Gastroesophageal sphincter (tissue), 4 donors: ENCODE measurements around the gene FOXQ1. TPM values are rescaled to one million over a fixed set of nuclear protein-coding genes. Genes with fewer than 3 reads are reported as not detected.

Source experiments
- ATAC-seq: fragments of 150-250 bp; one replicate; pipeline ENCODE4 v1.9.1; 2016; ENCODE audit warnings: mild to moderate bottlenecking, moderate library complexity
- H3K27ac ChIP-seq, 4 donors: fragments of 200-600 bp; sonication (generic) in 3 of 4; 1 replicate in 3 of 4; 2 replicates in 1 of 4; pipeline ENCODE4 v1.5.1; 2016 to 2019
- H3K27me3 ChIP-seq: fragments of 200-600 bp; sonication (generic); one replicate; pipeline ENCODE4 v1.5.1; 2019
- H3K36me3 ChIP-seq, 2 donors: fragments of 200-600 bp; sonication (generic); one replicate each; pipeline ENCODE4 v1.5.1; 2019; ENCODE audit warnings: control low read depth in 1 of 2
- H3K4me1 ChIP-seq, 3 donors: fragments of 200-600 bp; sonication (generic); 1 replicate in 2 of 3; 2 replicates in 1 of 3; pipeline ENCODE4 v1.5.1; 2016 to 2019; ENCODE audit warnings: control low read depth in 2 of 3
- H3K4me3 ChIP-seq, 2 donors: fragments of 200-600 bp; sonication (generic); one replicate each; pipeline ENCODE4 v1.5.1; 2019; ENCODE audit warnings: mild to moderate bottlenecking in 1 of 2, moderate library complexity in 1 of 2
- H3K9me3 ChIP-seq, 3 donors: fragments of 200-600 bp; sonication (generic); one replicate each; pipeline ENCODE4 v1.5.1; 2017 to 2019; ENCODE audit warnings: control low read depth in 2 of 3
- EP300 ChIP-seq: sonication (generic); formaldehyde crosslinking; IDR thresholded peaks from one replicate; pipeline ENCODE4 v1.6.1; 2017; ENCODE audit warnings: antibody characterized with exemption, mild to moderate bottlenecking
- POLR2A ChIP-seq, 2 donors: fragments of 450-650 bp; IDR thresholded peaks; one replicate each; pipeline ENCODE4 v1.6.1; 2017; ENCODE audit warnings: antibody characterized with exemption in 2 of 2, mild to moderate bottlenecking in 2 of 2, moderate library complexity in 1 of 2
- POLR2AphosphoS5 ChIP-seq: sonication (generic); formaldehyde crosslinking; IDR thresholded peaks from one replicate; pipeline ENCODE4 v1.6.1; 2017; ENCODE audit warnings: antibody characterized with exemption
- WGBS, 2 donors: methylation state at CpG; one replicate each; pipeline ENCODE4 v1.1.5; 2018; ENCODE audit warnings: low coverage in 1 of 2; 5-methylcytosine and 5-hydroxymethylcytosine counted together
- total RNA-seq, 4 donors: library from RNA; depleted of rRNA; stranded (reverse); fragments of >200 nt; gene quantifications; one replicate each; pipeline ENCODE4 v1.1.0, GENCODE V29; 2016
- TF ChIP-seq, protein P1 (sequence below), 4 experiments: fragments of 200-600 bp in 2 of 4; fragments of 450-650 bp in 2 of 4; sonication (generic) in 1 of 4; IDR thresholded peaks; one replicate each; pipeline ENCODE4 v1.5.1; 2017 to 2019; ENCODE audit warnings: antibody characterized with exemption in 4 of 4, mild to moderate bottlenecking in 2 of 4, moderate library complexity in 2 of 4

Gene FOXQ1
- total RNA-seq, 4 donors from 2014 or later = 0.40 to 7.0 (median 4.5) TPM

DNA sequence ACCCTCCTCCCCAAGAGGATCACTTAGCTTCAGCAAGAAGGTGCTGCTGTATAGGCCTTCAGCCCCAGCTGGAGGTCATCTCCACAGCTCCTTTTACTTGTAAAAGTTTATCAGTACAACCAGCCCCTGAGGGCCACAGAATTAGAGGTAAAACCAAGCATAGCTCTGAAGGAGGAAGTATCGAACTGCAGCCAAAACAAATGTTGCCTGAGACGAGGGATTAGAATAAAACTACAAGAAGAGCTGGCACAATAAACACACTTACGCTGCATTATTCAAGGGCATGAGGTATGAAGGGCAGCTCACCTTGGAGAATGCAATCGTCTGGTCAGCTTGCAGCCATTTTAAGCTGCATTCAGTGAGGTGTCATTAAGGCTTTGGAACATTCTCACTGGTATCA, 21.1 kb upstream of the FOXQ1 start:
- H3K27me3 ChIP-seq = no peaks in the 10 kb centered on the region
- WGBS, 2 donors = 82 to 86% methylated on average over 4 of the region's 4 CpGs
- no peak overlapping the region for H3K27ac ChIP-seq
- peaks cover 0 to 9% of the 10 kb centered on the region in 2 donors for H3K36me3 ChIP-seq
- no peaks in the 10 kb centered on the region for H3K9me3 ChIP-seq
- ATAC-seq = no peak
- peaks cover 0 to 3% (median 0%) of the 10 kb centered on the region in 3 donors for H3K4me1 ChIP-seq
- TF ChIP-seq EP300 (no peak), POLR2A (IDR thresholded peaks at IDR 0.05) (no peak)
- TF ChIP-seq, protein P1, sequence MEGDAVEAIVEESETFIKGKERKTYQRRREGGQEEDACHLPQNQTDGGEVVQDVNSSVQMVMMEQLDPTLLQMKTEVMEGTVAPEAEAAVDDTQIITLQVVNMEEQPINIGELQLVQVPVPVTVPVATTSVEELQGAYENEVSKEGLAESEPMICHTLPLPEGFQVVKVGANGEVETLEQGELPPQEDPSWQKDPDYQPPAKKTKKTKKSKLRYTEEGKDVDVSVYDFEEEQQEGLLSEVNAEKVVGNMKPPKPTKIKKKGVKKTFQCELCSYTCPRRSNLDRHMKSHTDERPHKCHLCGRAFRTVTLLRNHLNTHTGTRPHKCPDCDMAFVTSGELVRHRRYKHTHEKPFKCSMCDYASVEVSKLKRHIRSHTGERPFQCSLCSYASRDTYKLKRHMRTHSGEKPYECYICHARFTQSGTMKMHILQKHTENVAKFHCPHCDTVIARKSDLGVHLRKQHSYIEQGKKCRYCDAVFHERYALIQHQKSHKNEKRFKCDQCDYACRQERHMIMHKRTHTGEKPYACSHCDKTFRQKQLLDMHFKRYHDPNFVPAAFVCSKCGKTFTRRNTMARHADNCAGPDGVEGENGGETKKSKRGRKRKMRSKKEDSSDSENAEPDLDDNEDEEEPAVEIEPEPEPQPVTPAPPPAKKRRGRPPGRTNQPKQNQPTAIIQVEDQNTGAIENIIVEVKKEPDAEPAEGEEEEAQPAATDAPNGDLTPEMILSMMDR (IDR thresholded peaks at IDR 0.05) = no peak
- no peak overlapping the region for H3K4me3 ChIP-seq

DNA sequence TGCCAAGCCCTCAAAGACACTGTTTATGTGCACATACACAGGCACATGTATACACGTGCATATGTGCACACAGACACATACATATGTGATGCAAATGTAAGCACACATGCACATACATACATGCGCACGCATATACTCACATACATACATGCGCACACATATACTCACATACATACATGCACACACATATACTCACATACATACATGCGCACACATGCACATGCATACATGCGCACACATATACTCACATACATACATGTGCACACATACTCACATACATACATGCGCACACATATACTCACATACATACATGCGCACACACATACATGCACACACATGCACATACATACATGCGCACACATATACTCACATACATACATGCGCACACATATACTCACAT, 20.5 kb upstream of the FOXQ1 start:
- Histone ChIP-seq H3K36me3 (peaks cover 0 to 6% of the 10 kb centered on the region in 2 donors), H3K4me3 (no peak overlapping the region), H3K27ac (no peak overlapping the region), H3K27me3 (no peaks in the 10 kb centered on the region), H3K9me3 (no peaks in the 10 kb centered on the region), H3K4me1 (no peaks in the 10 kb centered on the region)
- WGBS, 2 donors = 80 to 83% methylated on average over 10 of the region's 10 CpGs
- no peak for ATAC-seq
- TF ChIP-seq, protein P1 (IDR thresholded peaks at IDR 0.05) = no peak
- TF ChIP-seq POLR2AphosphoS5 = no peak

DNA sequence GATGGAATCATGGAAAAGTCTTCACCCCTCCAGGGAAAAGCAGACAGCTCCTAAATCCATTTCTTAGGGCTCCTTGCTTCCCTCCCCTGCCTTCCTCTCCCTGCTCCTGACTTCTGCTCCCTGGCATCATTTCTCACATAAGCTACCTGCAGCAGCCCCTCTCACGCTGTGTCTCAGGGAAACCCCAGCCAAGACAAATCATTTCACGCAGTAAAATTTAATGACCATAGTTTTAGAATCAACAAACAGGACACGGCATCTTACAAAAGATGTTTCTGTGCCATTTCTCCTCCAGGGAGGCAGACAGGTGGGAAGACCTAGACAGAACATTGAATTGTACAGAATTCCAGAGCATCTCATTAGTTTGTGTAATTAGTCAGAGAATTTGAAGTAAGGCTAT, 16.5 kb upstream of the FOXQ1 start:
- no peak for ATAC-seq
- H3K4me3 ChIP-seq = no peak overlapping the region
- 85 to 87% methylated on average over 2 to 3 of the region's 3 CpGs for WGBS, 2 donors
- no peaks in the 10 kb centered on the region for H3K27me3 ChIP-seq
- H3K36me3 ChIP-seq = peaks cover 0 to 6% of the 10 kb centered on the region in 2 donors
- no peak overlapping the region for H3K27ac ChIP-seq
- peaks cover 0 to 11% (median 0%) of the 10 kb centered on the region in 3 donors for H3K4me1 ChIP-seq
- TF ChIP-seq POLR2A (IDR thresholded peaks at IDR 0.05) = no peak
- no peak for TF ChIP-seq POLR2AphosphoS5
- TF ChIP-seq, protein P1 (IDR thresholded peaks at IDR 0.05) = no peak
- no peak for TF ChIP-seq EP300
- no peaks in the 10 kb centered on the region for H3K9me3 ChIP-seq

DNA sequence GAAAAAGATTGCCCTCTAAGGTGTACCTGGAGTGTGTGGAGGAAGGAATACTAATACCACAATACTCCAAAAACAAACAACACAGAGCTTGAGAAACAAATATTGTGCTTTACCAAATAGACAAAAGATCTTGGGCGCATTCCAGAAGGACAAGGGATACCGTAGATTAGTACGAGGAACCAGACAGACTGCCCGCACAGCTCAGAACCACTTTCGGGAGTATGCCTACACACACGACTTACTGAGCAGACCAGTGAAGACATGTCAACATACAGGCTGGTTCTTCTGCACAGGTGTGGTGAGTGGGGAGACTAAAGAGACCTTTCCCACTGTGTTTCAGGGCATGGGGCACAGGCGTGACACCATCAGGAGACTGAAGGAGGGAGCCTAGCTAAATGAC, 15.8 kb upstream of the FOXQ1 start:
- Histone ChIP-seq H3K4me3 (no peak overlapping the region), H3K27ac (no peak overlapping the region), H3K9me3 (no peaks in the 10 kb centered on the region), H3K27me3 (no peaks in the 10 kb centered on the region), H3K36me3 (peaks cover 0 to 6% of the 10 kb centered on the region in 2 donors), H3K4me1 (peaks cover 0 to 11% (median 0%) of the 10 kb centered on the region in 3 donors)
- no peak for TF ChIP-seq POLR2A (IDR thresholded peaks at IDR 0.05)
- no peak for TF ChIP-seq EP300
- WGBS, 2 donors = 80 to 100% methylated on average over 1 to 4 of the region's 7 CpGs
- ATAC-seq = no peak

DNA sequence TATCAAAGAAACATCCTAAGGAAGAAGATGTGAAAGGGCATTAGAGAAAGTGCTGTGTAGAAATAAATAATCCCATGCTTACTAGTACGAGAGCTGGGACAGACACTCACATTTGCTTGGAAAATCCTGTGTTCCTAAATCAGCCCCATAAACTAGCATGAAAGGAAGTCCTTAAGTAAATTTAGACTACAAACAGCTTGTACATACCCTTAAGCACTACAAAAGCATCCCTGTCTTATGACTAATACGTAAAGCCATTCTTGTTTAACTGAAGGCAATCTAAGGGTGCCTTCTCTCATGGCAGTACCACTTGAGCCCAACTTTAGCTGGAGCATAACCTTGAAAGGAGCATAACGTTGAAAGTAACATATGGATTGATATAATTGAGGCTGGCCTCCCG, 15.4 kb upstream of the FOXQ1 start:
- TF ChIP-seq POLR2A (IDR thresholded peaks at IDR 0.05) (no peak), POLR2AphosphoS5 (no peak), EP300 (no peak)
- TF ChIP-seq, protein P1 (IDR thresholded peaks at IDR 0.05) = no peak
- peaks cover 0 to 11% (median 0%) of the 10 kb centered on the region in 3 donors for H3K4me1 ChIP-seq

More for the DNA sequence above, 15.4 kb upstream of the FOXQ1 start:
- H3K9me3 ChIP-seq = no peaks in the 10 kb centered on the region
- H3K4me3 ChIP-seq = no peak overlapping the region
- no peak overlapping the region for H3K27ac ChIP-seq
- H3K36me3 ChIP-seq = peaks cover 0 to 6% of the 10 kb centered on the region in 2 donors
- 63 to 85% methylated on average over 4 of the region's 4 CpGs for WGBS, 2 donors
- no peaks in the 10 kb centered on the region for H3K27me3 ChIP-seq
- ATAC-seq = no peak
